Peyer's patch (tissue), 4 donors: Measurements from ENCODE around the gene TMEM187.

ENCODE experiments used
- CTCF ChIP-seq, 6 experiments: fragments of 450-650 bp in 4 of 6; fragments of 200-600 bp in 2 of 6; sonication (generic) in 1 of 6; IDR thresholded peaks; one replicate each; pipeline ENCODE4 v1.5.1; 2017 to 2019; ENCODE audit warnings: antibody characterized with exemption in 6 of 6, mild to moderate bottlenecking in 3 of 6, moderate library complexity in 1 of 6
- POLR2A ChIP-seq, 2 donors: fragments of 450-650 bp; IDR thresholded peaks; one replicate each; pipeline ENCODE4 v1.5.1; 2017; ENCODE audit warnings: antibody characterized with exemption in 2 of 2, mild to moderate bottlenecking in 2 of 2, moderate library complexity in 2 of 2

DNA sequence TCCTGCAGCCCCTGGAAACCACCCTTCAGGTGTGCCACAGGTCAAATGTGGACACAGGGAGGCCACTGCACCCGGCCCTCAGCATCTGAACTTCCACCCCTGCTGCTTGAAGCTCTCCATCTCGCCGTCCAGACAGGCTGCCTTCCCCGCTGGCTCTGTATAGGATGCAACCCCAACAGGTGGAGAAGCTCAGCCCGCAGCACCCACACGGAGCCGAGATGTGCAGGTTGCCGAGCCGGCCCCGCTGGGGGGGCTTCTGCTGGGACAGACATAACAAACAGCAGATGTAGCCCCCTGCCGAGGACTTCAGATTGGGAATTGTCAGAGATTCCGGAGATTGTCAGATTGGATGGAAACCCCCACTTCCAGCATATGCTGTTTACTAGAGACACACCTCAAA, 20.5 kb downstream of the TMEM187 start:
- TF ChIP-seq CTCF (IDR thresholded peaks at IDR 0.05) (no peak), POLR2A (IDR thresholded peaks at IDR 0.05) (no peak)
